Measurements from ENCODE around the gene ZNRF4.

Gene ZNRF4

GRCh38 chr19:5478241-5478924, 23.2 kb downstream of the ZNRF4 start:
- Histone ChIP-seq H3K79me1 (ENCODE audit: low read length) (no peaks in the 10 kb centered on the region), H2BK15ac (replicated peaks; ENCODE audit: low read depth) (no peak overlapping the region), H3K4me2 (ENCODE audit: low read length) (no peak overlapping the region), H2AK5ac (ENCODE audit: low read length) (no peak overlapping the region), H3K27ac (ENCODE audit: low read depth, low read length) (no peak overlapping the region), H2BK120ac (ENCODE audit: low read depth, low read length) (no peak overlapping the region), H4K5ac (ENCODE audit: low read length) (no peak overlapping the region), H3K36me3 (ENCODE audit: control insufficient read depth, insufficient read depth, low read length) (no peaks in the 10 kb centered on the region), H3K23ac (ENCODE audit: low read length) (no peak overlapping the region), H3K27me3 (ENCODE audit: insufficient read depth, low read length, poor library complexity) (peaks cover 2% of the 10 kb centered on the region), H3K4me3 (ENCODE audit: low read length) (no peak overlapping the region), H3K79me2 (ENCODE audit: control insufficient read depth, insufficient read depth, low read length) (no peaks in the 10 kb centered on the region), H2BK5ac (ENCODE audit: low read length) (no peak overlapping the region), H3K4ac (ENCODE audit: low read depth, low read length) (no peak overlapping the region), H3K9ac (ENCODE audit: low read length) (no peak overlapping the region), H3K18ac (ENCODE audit: low read length) (no peak overlapping the region), H4K8ac (ENCODE audit: low read depth, low read length) (no peak overlapping the region), H3K56ac (ENCODE audit: low read length) (no peak overlapping the region), H3K4me1 (ENCODE audit: control insufficient read depth, low read depth, low read length) (no peaks in the 10 kb centered on the region)
- WGBS (ENCODE audit: extremely low coverage, insufficient coverage, low lambda C conversion rate) = no CpG with 5 or more reads among the region's 32 CpGs
- DNase-seq = no peak

- H3K79me2 ChIP-seq (ENCODE audit: control insufficient read depth, insufficient read depth, low read length) = no peaks in the 10 kb centered on the region
- no peak overlapping the region for H4K8ac ChIP-seq (ENCODE audit: low read depth, low read length)
- no peaks in the 10 kb centered on the region for H3K36me3 ChIP-seq (ENCODE audit: control insufficient read depth, insufficient read depth, low read length)
- H3K4me3 ChIP-seq (ENCODE audit: low read length) = no peak overlapping the region
- no peak overlapping the region for H3K27ac ChIP-seq (ENCODE audit: low read depth, low read length)
- no peak overlapping the region for H3K56ac ChIP-seq (ENCODE audit: low read length)
- H3K4me2 ChIP-seq (ENCODE audit: low read length) = no peak overlapping the region
- no peaks in the 10 kb centered on the region for H3K79me1 ChIP-seq (ENCODE audit: low read length)
- no peak for DNase-seq
- H2BK5ac ChIP-seq (ENCODE audit: low read length) = no peak overlapping the region
- WGBS (ENCODE audit: extremely low coverage, insufficient coverage, low lambda C conversion rate) = no CpG with 5 or more reads among the region's 8 CpGs
- H3K9ac ChIP-seq (ENCODE audit: low read length) = no peak overlapping the region
- no peak overlapping the region for H2BK15ac ChIP-seq (replicated peaks; ENCODE audit: low read depth)
- H4K5ac ChIP-seq (ENCODE audit: low read length) = no peak overlapping the region
- no peak overlapping the region for H3K23ac ChIP-seq (ENCODE audit: low read length)
- H2AK5ac ChIP-seq (ENCODE audit: low read length) = no peak overlapping the region
- no peak overlapping the region for H3K4ac ChIP-seq (ENCODE audit: low read depth, low read length)
- H2BK120ac ChIP-seq (ENCODE audit: low read depth, low read length) = no peak overlapping the region
- peaks cover 2% of the 10 kb centered on the region for H3K4me1 ChIP-seq (ENCODE audit: control insufficient read depth, low read depth, low read length)
- H3K18ac ChIP-seq (ENCODE audit: low read length) = no peak overlapping the region
- H3K27me3 ChIP-seq (ENCODE audit: insufficient read depth, low read length, poor library complexity) = peaks cover 2% of the 10 kb centered on the region
Observed at GRCh38 chr19:5478925-5479588, 23.8 kb downstream of the ZNRF4 start.

GRCh38 chr19:5479958-5480357, 24.7 kb downstream of the ZNRF4 start:
- H3K18ac ChIP-seq (ENCODE audit: low read length) = no peak overlapping the region
- H2BK15ac ChIP-seq (replicated peaks; ENCODE audit: low read depth) = no peak overlapping the region

GRCh38 chr19:5480427-5480836, 25.2 kb downstream of the ZNRF4 start:
- Histone ChIP-seq H3K79me1 (ENCODE audit: low read length) (no peaks in the 10 kb centered on the region), H3K4me2 (ENCODE audit: low read length) (no peak overlapping the region), H3K9ac (ENCODE audit: low read length) (no peak overlapping the region), H3K23ac (ENCODE audit: low read length) (no peak overlapping the region), H3K56ac (ENCODE audit: low read length) (no peak overlapping the region), H2BK120ac (ENCODE audit: low read depth, low read length) (no peak overlapping the region), H4K8ac (ENCODE audit: low read depth, low read length) (no peak overlapping the region), H2AK5ac (ENCODE audit: low read length) (no peak overlapping the region), H3K27ac (ENCODE audit: low read depth, low read length) (no peak overlapping the region), H3K4me3 (ENCODE audit: low read length) (no peak overlapping the region), H3K36me3 (ENCODE audit: control insufficient read depth, insufficient read depth, low read length) (no peaks in the 10 kb centered on the region), H3K27me3 (ENCODE audit: insufficient read depth, low read length, poor library complexity) (peaks cover 2% of the 10 kb centered on the region), H2BK15ac (replicated peaks; ENCODE audit: low read depth) (no peak overlapping the region), H3K18ac (ENCODE audit: low read length) (no peak overlapping the region), H4K5ac (ENCODE audit: low read length) (no peak overlapping the region), H3K4me1 (ENCODE audit: control insufficient read depth, low read depth, low read length) (peaks cover 4% of the 10 kb centered on the region), H3K79me2 (ENCODE audit: control insufficient read depth, insufficient read depth, low read length) (no peaks in the 10 kb centered on the region), H3K4ac (ENCODE audit: low read depth, low read length) (no peak overlapping the region), H2BK5ac (ENCODE audit: low read length) (no peak overlapping the region)
- no CpG with 5 or more reads among the region's 6 CpGs for WGBS (ENCODE audit: extremely low coverage, insufficient coverage, low lambda C conversion rate)
- peak; percentile 52 for DNase-seq

More at GRCh38 chr19:5479958-5480357, 24.7 kb downstream of the ZNRF4 start:
- no peak overlapping the region for H2BK120ac ChIP-seq (ENCODE audit: low read depth, low read length)
- H3K23ac ChIP-seq (ENCODE audit: low read length) = no peak overlapping the region
- no peak overlapping the region for H4K5ac ChIP-seq (ENCODE audit: low read length)
- H3K4me3 ChIP-seq (ENCODE audit: low read length) = no peak overlapping the region
- peaks cover 2% of the 10 kb centered on the region for H3K27me3 ChIP-seq (ENCODE audit: insufficient read depth, low read length, poor library complexity)
- H3K79me2 ChIP-seq (ENCODE audit: control insufficient read depth, insufficient read depth, low read length) = no peaks in the 10 kb centered on the region
- no CpG with 5 or more reads among the region's 14 CpGs for WGBS (ENCODE audit: extremely low coverage, insufficient coverage, low lambda C conversion rate)
- no peak for DNase-seq
- no peak overlapping the region for H3K27ac ChIP-seq (ENCODE audit: low read depth, low read length)
- H2BK5ac ChIP-seq (ENCODE audit: low read length) = no peak overlapping the region
- H3K56ac ChIP-seq (ENCODE audit: low read length) = no peak overlapping the region
- H3K4ac ChIP-seq (ENCODE audit: low read depth, low read length) = no peak overlapping the region
- no peak overlapping the region for H3K9ac ChIP-seq (ENCODE audit: low read length)
- no peaks in the 10 kb centered on the region for H3K79me1 ChIP-seq (ENCODE audit: low read length)
- no peak overlapping the region for H3K4me2 ChIP-seq (ENCODE audit: low read length)
- no peak overlapping the region for H4K8ac ChIP-seq (ENCODE audit: low read depth, low read length)
- H2AK5ac ChIP-seq (ENCODE audit: low read length) = no peak overlapping the region
- peaks cover 4% of the 10 kb centered on the region for H3K4me1 ChIP-seq (ENCODE audit: control insufficient read depth, low read depth, low read length)
- H3K36me3 ChIP-seq (ENCODE audit: control insufficient read depth, insufficient read depth, low read length) = no peaks in the 10 kb centered on the region

- H3K23ac ChIP-seq (ENCODE audit: low read length) = no peak overlapping the region
- H3K18ac ChIP-seq (ENCODE audit: low read length) = no peak overlapping the region
- H3K79me1 ChIP-seq (ENCODE audit: low read length) = no peaks in the 10 kb centered on the region
- no peaks in the 10 kb centered on the region for H3K36me3 ChIP-seq (ENCODE audit: control insufficient read depth, insufficient read depth, low read length)
- peaks cover 4% of the 10 kb centered on the region for H3K4me1 ChIP-seq (ENCODE audit: control insufficient read depth, low read depth, low read length)
- no peak overlapping the region for H3K27ac ChIP-seq (ENCODE audit: low read depth, low read length)
- H3K4ac ChIP-seq (ENCODE audit: low read depth, low read length) = no peak overlapping the region
- H2BK120ac ChIP-seq (ENCODE audit: low read depth, low read length) = no peak overlapping the region
- no peaks in the 10 kb centered on the region for H3K79me2 ChIP-seq (ENCODE audit: control insufficient read depth, insufficient read depth, low read length)
- H3K4me3 ChIP-seq (ENCODE audit: low read length) = no peak overlapping the region
- no peak overlapping the region for H2AK5ac ChIP-seq (ENCODE audit: low read length)
- H4K8ac ChIP-seq (ENCODE audit: low read depth, low read length) = no peak overlapping the region
- no peak overlapping the region for H2BK5ac ChIP-seq (ENCODE audit: low read length)
- DNase-seq = no peak
- H3K27me3 ChIP-seq (ENCODE audit: insufficient read depth, low read length, poor library complexity) = peaks cover 2% of the 10 kb centered on the region
- WGBS (ENCODE audit: extremely low coverage, insufficient coverage, low lambda C conversion rate) = no CpG with 5 or more reads among the region's 2 CpGs
- H3K4me2 ChIP-seq (ENCODE audit: low read length) = no peak overlapping the region
- no peak overlapping the region for H3K56ac ChIP-seq (ENCODE audit: low read length)
- no peak overlapping the region for H4K5ac ChIP-seq (ENCODE audit: low read length)
- H3K9ac ChIP-seq (ENCODE audit: low read length) = no peak overlapping the region
- no peak overlapping the region for H2BK15ac ChIP-seq (replicated peaks; ENCODE audit: low read depth)
Observed at GRCh38 chr19:5481957-5482356, 26.7 kb downstream of the ZNRF4 start.
